ENCODE data around the gene NLGN1. TPM values are rescaled to one million over a fixed set of nuclear protein-coding genes. Genes with fewer than 3 reads are reported as not detected.

NLGN1 gene
- total and polyA plus RNA-seq, 7 experiments from 2014 or later = not detected

DNA sequence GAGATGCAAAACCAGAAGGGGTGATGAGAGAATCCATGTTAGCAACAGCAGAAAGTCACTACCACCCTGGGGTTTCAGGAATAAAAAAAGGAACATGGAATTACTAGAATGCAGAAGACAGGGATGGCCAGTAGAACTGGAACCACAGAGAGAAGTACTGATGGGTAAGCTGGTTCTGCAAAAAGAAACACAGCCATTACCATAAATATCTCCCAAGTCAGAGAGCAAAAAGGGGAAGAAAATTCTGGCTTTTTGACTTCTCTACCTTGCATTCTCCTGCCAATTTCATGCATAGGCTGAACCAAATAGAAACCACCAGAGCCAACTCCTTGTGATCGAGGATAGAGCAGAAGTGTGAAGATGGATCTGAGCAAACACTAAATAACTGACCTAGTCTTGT lies 911.2 kb downstream of the NLGN1 start:
- ChIA-PET CTCF (no interaction called here), POLR2A (no interaction called here)

GRCh38 chr3:174310475-174310983 lies 913.0 kb downstream of the NLGN1 start:
- Mint-ChIP-seq H3K27me3 (no peaks in the 10 kb centered on the region), H3K36me3 (no peaks in the 10 kb centered on the region), H3K9me3 (peaks cover 0 to 3% (median 0%) of the 10 kb centered on the region in 11 donors), H3K4me1 (no peaks in the 10 kb centered on the region), H3K4me3 (no peak overlapping the region), H3K27ac (no peak overlapping the region)
- Histone ChIP-seq H3K4me3 (ENCODE audit: low read length) (no peak overlapping the region), H3K27me3 (ENCODE audit: control insufficient read depth in 2 of 2, insufficient read depth in 2 of 2, low read length in 2 of 2) (no peaks in the 10 kb centered on the region), H3K9me3 (ENCODE audit: control insufficient read depth in 2 of 3, low read length in 3 of 3) (no peaks in the 10 kb centered on the region), H3K36me3 (ENCODE audit: control insufficient read depth in 2 of 3, insufficient read depth in 3 of 3, low read length in 3 of 3) (no peaks in the 10 kb centered on the region), H3K27ac (ENCODE audit: low read depth, low read length) (no peak overlapping the region), H3K4me1 (ENCODE audit: control insufficient read depth in 2 of 2, insufficient read depth in 2 of 2, low read length in 2 of 2) (no peaks in the 10 kb centered on the region)
- no peak for DNase-seq
- intact Hi-C loops (cut with micrococcal nuclease) = no loop called here
- ATAC-seq = no peak
- ChIA-PET CTCF (no interaction called here), POLR2A (no interaction called here)

More for the DNA sequence above, 911.2 kb downstream of the NLGN1 start:
- no peak overlapping the region for H3K4me3 Mint-ChIP-seq
- H3K27ac Mint-ChIP-seq = no peak overlapping the region
- ATAC-seq (no peak), DNase-seq (no peak)
- Histone ChIP-seq H3K27me3 (ENCODE audit: control insufficient read depth in 2 of 2, insufficient read depth in 2 of 2, low read length in 2 of 2) (no peaks in the 10 kb centered on the region), H3K4me3 (ENCODE audit: low read length) (no peak overlapping the region), H3K4me1 (ENCODE audit: control insufficient read depth in 2 of 2, insufficient read depth in 2 of 2, low read length in 2 of 2) (no peaks in the 10 kb centered on the region), H3K36me3 (ENCODE audit: control insufficient read depth in 2 of 3, insufficient read depth in 3 of 3, low read length in 3 of 3) (no peaks in the 10 kb centered on the region), H3K9me3 (ENCODE audit: control insufficient read depth in 2 of 3, low read length in 3 of 3) (no peaks in the 10 kb centered on the region), H3K27ac (ENCODE audit: low read depth, low read length) (no peak overlapping the region)
- peaks cover 0 to 3% (median 0%) of the 10 kb centered on the region in 11 donors for H3K9me3 Mint-ChIP-seq
- intact Hi-C loops (cut with micrococcal nuclease) = no loop called here
- no peaks in the 10 kb centered on the region for H3K27me3 Mint-ChIP-seq
- no peaks in the 10 kb centered on the region for H3K36me3 Mint-ChIP-seq
- no peaks in the 10 kb centered on the region for H3K4me1 Mint-ChIP-seq

GRCh38 chr3:174315225-174315624 lies 917.7 kb downstream of the NLGN1 start:
- Histone ChIP-seq H3K27ac (ENCODE audit: low read depth, low read length) (no peak overlapping the region), H3K27me3 (ENCODE audit: control insufficient read depth in 2 of 2, insufficient read depth in 2 of 2, low read length in 2 of 2) (no peaks in the 10 kb centered on the region), H3K4me1 (ENCODE audit: control insufficient read depth in 2 of 2, insufficient read depth in 2 of 2, low read length in 2 of 2) (no peaks in the 10 kb centered on the region), H3K36me3 (ENCODE audit: control insufficient read depth in 2 of 3, insufficient read depth in 3 of 3, low read length in 3 of 3) (no peaks in the 10 kb centered on the region), H3K4me3 (ENCODE audit: low read length) (no peak overlapping the region), H3K9me3 (ENCODE audit: control insufficient read depth in 2 of 3, low read length in 3 of 3) (no peaks in the 10 kb centered on the region)
- H3K36me3 Mint-ChIP-seq = no peaks in the 10 kb centered on the region
- no peak overlapping the region for H3K4me3 Mint-ChIP-seq
- ATAC-seq (no peak), DNase-seq (no peak)
- CTCF ChIA-PET = no interaction called here
- H3K27ac Mint-ChIP-seq = no peak overlapping the region
- peaks cover 0 to 19% (median 6%) of the 10 kb centered on the region in 11 donors for H3K9me3 Mint-ChIP-seq
- POLR2A ChIA-PET = no interaction called here
- no peaks in the 10 kb centered on the region for H3K4me1 Mint-ChIP-seq
- no peaks in the 10 kb centered on the region for H3K27me3 Mint-ChIP-seq
- intact Hi-C loops (cut with micrococcal nuclease) = no loop called here

DNA sequence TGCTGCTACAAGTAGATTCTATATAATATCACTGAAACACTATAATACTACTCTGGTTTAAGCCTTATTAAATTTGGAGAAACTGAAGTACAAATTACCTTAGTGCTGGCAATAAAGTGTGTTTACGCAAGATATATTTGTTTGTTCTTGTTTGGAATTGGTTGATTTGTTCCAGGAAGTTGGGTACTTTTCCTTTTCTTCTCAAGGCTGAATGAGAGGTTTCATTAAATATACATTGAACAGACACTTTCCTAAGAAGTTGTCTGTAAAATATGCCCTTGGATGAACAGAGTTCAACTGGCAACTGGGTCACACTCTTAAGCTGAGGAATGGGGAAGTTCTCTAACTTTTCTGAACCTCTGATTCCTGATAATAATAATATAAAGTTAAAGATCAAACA lies 919.5 kb downstream of the NLGN1 start:
- no peaks in the 10 kb centered on the region for H3K4me1 Mint-ChIP-seq
- ATAC-seq = no peak
- H3K27me3 Mint-ChIP-seq = no peaks in the 10 kb centered on the region
- H3K9me3 Mint-ChIP-seq = peaks cover 0 to 28% (median 8%) of the 10 kb centered on the region in 11 donors
- Histone ChIP-seq H3K9me3 (ENCODE audit: control insufficient read depth in 2 of 3, low read length in 3 of 3) (no peaks in the 10 kb centered on the region), H3K27ac (ENCODE audit: low read depth, low read length) (no peak overlapping the region), H3K4me1 (ENCODE audit: control insufficient read depth in 2 of 2, insufficient read depth in 2 of 2, low read length in 2 of 2) (no peaks in the 10 kb centered on the region), H3K4me3 (ENCODE audit: low read length) (no peak overlapping the region), H3K36me3 (ENCODE audit: control insufficient read depth in 2 of 3, insufficient read depth in 3 of 3, low read length in 3 of 3) (no peaks in the 10 kb centered on the region), H3K27me3 (ENCODE audit: control insufficient read depth in 2 of 2, insufficient read depth in 2 of 2, low read length in 2 of 2) (no peaks in the 10 kb centered on the region)
- no peak for DNase-seq
- no peak overlapping the region for H3K27ac Mint-ChIP-seq
- POLR2A ChIA-PET = no interaction called here
- no peak overlapping the region for H3K4me3 Mint-ChIP-seq
- H3K36me3 Mint-ChIP-seq = no peaks in the 10 kb centered on the region
- CTCF ChIA-PET = no interaction called here
- intact Hi-C loops (cut with micrococcal nuclease) = no loop called here

DNA sequence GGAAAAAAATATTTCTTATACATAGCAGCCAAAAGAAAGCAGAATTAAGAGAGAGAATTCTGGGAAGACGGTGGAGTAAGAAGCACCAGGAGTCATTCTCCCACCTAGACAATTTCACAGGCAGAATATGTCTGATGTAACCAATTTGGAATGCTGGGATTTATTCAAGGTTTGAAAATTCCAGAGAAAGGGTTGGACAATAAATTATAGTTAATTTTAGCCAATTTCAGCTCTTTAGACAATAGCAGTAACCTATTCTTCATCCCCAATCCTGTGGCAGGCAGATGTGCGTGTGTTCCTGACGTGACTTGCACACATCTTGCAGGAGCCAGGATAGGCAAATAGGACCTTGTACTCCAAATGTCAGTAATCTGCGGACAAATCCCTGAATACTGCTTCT lies 920.6 kb downstream of the NLGN1 start:
- Mint-ChIP-seq H3K4me1 (no peaks in the 10 kb centered on the region), H3K4me3 (no peak overlapping the region), H3K36me3 (no peaks in the 10 kb centered on the region), H3K27ac (no peak overlapping the region), H3K9me3 (peaks cover 0 to 32% (median 9%) of the 10 kb centered on the region in 11 donors), H3K27me3 (no peaks in the 10 kb centered on the region)
- DNase-seq = no peak
- no peak overlapping the region for H3K27ac ChIP-seq (ENCODE audit: low read depth, low read length)
- intact Hi-C loops (cut with micrococcal nuclease) = no loop called here
- ChIA-PET CTCF (no interaction called here), POLR2A (no interaction called here)
- ATAC-seq = no peak
- H3K36me3 ChIP-seq (ENCODE audit: control insufficient read depth in 2 of 3, insufficient read depth in 3 of 3, low read length in 3 of 3) = no peaks in the 10 kb centered on the region
- H3K9me3 ChIP-seq (ENCODE audit: control insufficient read depth in 2 of 3, low read length in 3 of 3) = no peaks in the 10 kb centered on the region
- no peaks in the 10 kb centered on the region for H3K27me3 ChIP-seq (ENCODE audit: control insufficient read depth in 2 of 2, insufficient read depth in 2 of 2, low read length in 2 of 2)
- H3K4me1 ChIP-seq (ENCODE audit: control insufficient read depth in 2 of 2, insufficient read depth in 2 of 2, low read length in 2 of 2) = no peaks in the 10 kb centered on the region
- no peak overlapping the region for H3K4me3 ChIP-seq (ENCODE audit: low read length)

GRCh38 chr3:174321548-174321947 lies 924.0 kb downstream of the NLGN1 start:
- ATAC-seq = no peak

DNA sequence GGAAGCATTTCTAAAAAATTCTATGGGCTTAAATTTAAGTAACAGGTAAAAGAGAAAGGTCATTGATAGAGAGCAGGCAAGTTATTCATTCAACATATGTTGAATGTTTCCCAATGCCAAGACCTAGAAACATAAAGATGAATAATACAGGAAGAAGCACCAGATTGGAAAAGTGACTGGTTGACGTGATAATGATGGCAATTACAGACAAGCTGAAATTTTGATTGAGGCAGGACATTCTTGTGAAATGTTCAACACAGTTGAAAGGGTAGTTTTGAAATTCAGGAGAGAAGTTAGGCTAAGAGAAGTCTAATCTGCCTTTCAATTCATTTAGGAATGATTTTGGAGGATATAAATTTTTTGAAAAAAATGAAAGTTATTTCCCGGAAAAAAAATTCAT lies 925.2 kb downstream of the NLGN1 start:
- Histone ChIP-seq H3K27ac (ENCODE audit: low read depth, low read length) (no peak overlapping the region), H3K4me1 (ENCODE audit: control insufficient read depth in 2 of 2, insufficient read depth in 2 of 2, low read length in 2 of 2) (no peaks in the 10 kb centered on the region), H3K36me3 (ENCODE audit: control insufficient read depth in 2 of 3, insufficient read depth in 3 of 3, low read length in 3 of 3) (no peaks in the 10 kb centered on the region), H3K9me3 (ENCODE audit: control insufficient read depth in 2 of 3, low read length in 3 of 3) (no peaks in the 10 kb centered on the region), H3K27me3 (ENCODE audit: control insufficient read depth in 2 of 2, insufficient read depth in 2 of 2, low read length in 2 of 2) (no peaks in the 10 kb centered on the region), H3K4me3 (ENCODE audit: low read length) (no peak overlapping the region)
- ATAC-seq = no peak
- H3K4me1 Mint-ChIP-seq = no peaks in the 10 kb centered on the region
- no peak overlapping the region for H3K27ac Mint-ChIP-seq
- intact Hi-C loops (cut with micrococcal nuclease) = no loop called here
- CTCF ChIA-PET = no interaction called here
- peaks cover 0 to 32% (median 9%) of the 10 kb centered on the region in 11 donors for H3K9me3 Mint-ChIP-seq
- POLR2A ChIA-PET = no interaction called here
- no peak overlapping the region for H3K4me3 Mint-ChIP-seq
- no peaks in the 10 kb centered on the region for H3K36me3 Mint-ChIP-seq
- DNase-seq = no peak
- H3K27me3 Mint-ChIP-seq = no peaks in the 10 kb centered on the region

More at GRCh38 chr3:174321548-174321947, 924.0 kb downstream of the NLGN1 start:
- Mint-ChIP-seq H3K36me3 (no peaks in the 10 kb centered on the region), H3K4me1 (no peaks in the 10 kb centered on the region), H3K27me3 (no peaks in the 10 kb centered on the region), H3K4me3 (no peak overlapping the region), H3K27ac (no peak overlapping the region), H3K9me3 (peaks cover 0 to 32% (median 9%) of the 10 kb centered on the region in 11 donors)
- no peak overlapping the region for H3K27ac ChIP-seq (ENCODE audit: low read depth, low read length)
- H3K9me3 ChIP-seq (ENCODE audit: control insufficient read depth in 2 of 3, low read length in 3 of 3) = no peaks in the 10 kb centered on the region
- intact Hi-C loops (cut with micrococcal nuclease) = no loop called here
- POLR2A ChIA-PET = no interaction called here
- no peaks in the 10 kb centered on the region for H3K36me3 ChIP-seq (ENCODE audit: control insufficient read depth in 2 of 3, insufficient read depth in 3 of 3, low read length in 3 of 3)
- no peak overlapping the region for H3K4me3 ChIP-seq (ENCODE audit: low read length)
- no peaks in the 10 kb centered on the region for H3K4me1 ChIP-seq (ENCODE audit: control insufficient read depth in 2 of 2, insufficient read depth in 2 of 2, low read length in 2 of 2)
- CTCF ChIA-PET = no interaction called here
- H3K27me3 ChIP-seq (ENCODE audit: control insufficient read depth in 2 of 2, insufficient read depth in 2 of 2, low read length in 2 of 2) = no peaks in the 10 kb centered on the region
- no peak for DNase-seq
